IPS-NIHi7 (cell line): ENCODE results near the gene DPF3.
A peak's percentile ranks its signal among the peaks of the same experiment; 100 is the strongest.

Experiments used
- DNase-seq: peaks from one replicate; pipeline ENCODE4 v3.0.0; 2012; ENCODE audit warnings: mixed read lengths; ENCODE audit errors: extremely low spot score

The DPF3 gene

GRCh38 chr14:72904840-72905561, 11.1 kb upstream of the DPF3 start:
- peak; percentile 58 for DNase-seq

- no peak for DNase-seq
These were observed 10.3 kb upstream of the DPF3 start for GRCh38 chr14:72904218-72904617.

- no peak for DNase-seq
These were observed 9.8 kb upstream of the DPF3 start for GRCh38 chr14:72903716-72904115.

DNA sequence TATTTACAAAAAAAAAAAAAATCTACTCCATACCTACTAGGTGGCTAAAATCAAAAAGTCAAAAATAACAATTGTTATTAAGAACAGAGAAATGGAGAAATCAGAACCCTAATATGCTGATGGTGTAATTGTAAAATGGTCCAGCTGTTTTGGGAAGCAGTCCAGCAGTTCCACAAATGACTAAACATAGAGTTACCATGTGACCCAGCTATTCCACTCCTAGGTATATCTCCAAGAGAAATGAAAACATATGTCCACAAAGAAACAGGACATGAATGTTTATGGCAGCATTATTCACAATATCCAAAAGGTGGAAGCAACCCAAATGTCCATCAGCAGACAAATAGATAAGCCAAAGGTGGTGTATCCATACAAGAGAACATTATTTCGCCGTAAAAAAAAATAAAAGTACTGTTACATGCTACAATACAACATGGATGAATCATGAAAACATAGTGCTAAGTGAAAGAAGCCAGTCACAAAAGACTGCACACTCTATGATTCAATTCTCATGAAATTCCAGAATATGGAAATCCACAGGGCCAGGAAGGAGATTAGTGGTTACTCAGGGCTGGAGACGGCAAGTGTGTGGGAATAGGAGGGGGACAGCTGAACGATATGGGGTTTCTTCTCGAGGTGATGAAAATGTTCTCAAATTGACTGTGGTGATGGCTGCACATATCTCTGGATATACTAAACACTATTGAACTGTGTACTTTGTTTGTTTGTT, 9.1 kb upstream of the DPF3 start:
- DNase-seq: no peak

- DNase-seq: no peak
These were observed 7.5 kb upstream of the DPF3 start for GRCh38 chr14:72901361-72901760.

DNA sequence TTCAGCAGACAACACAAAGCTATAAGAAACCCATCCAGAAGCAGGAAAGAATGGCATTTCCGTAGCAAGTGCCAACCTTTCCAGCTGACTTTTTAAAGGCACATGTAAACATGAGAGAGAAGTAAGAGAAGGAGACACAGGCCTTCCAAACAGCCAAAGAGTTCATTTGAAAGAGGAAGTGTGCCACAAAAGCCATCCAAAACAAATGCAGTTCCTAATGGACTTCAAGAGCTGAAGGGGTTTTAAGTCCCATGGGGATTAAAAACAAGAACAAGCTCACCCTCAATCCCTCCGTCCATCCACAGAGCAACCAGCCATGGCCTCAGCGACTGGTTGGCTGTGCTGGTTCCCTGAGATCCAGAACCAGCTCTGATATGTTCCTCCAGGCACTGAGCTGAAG, 4.5 kb upstream of the DPF3 start:
- no peak for DNase-seq

GRCh38 chr14:72894623-72895378, 900 bp upstream of the DPF3 start:
- peak; percentile 46 for DNase-seq

- DNase-seq: no peak
These were observed 372 bp upstream of the DPF3 start for GRCh38 chr14:72894323-72894622.

GRCh38 chr14:72892879-72893635, 844 bp downstream of the DPF3 start:
- DNase-seq: no peak

DNA sequence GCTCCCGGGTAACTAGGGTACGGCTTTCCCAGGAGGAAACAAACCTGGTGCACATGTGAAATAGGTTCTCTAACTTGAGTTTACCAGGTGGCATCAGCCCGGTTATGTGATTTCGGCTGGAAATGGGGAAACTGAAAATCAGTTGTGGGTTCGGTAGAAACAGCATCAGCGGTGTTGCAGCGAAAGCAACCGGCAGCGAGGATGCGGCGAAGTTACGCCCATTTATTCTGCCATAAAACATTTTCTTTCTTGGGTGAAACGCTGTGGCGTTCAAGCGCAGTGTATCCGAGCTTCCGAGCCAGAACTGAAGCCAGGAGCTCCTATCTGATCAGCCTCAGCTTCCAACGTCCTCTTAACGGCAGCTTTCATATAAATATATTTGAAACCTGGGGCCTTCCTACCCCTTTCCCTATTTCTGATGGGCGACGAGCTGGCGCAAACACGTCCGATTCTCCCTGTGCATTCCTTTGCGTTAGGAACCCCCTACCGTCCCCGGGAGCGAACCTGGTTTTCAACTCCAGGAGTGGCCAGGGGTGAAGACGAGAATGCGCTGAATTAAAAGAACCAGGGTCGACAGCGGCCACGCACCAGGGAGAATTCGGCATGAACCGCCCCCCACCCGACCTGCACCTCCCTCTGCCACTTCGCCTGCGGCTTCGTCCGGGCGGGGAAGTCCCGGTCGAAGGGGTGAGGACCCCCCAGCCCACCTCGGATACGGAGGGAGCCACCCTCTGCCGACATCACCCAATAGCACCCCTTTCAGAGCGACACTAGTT, 1.6 kb downstream of the DPF3 start:
- no peak for DNase-seq

DNA sequence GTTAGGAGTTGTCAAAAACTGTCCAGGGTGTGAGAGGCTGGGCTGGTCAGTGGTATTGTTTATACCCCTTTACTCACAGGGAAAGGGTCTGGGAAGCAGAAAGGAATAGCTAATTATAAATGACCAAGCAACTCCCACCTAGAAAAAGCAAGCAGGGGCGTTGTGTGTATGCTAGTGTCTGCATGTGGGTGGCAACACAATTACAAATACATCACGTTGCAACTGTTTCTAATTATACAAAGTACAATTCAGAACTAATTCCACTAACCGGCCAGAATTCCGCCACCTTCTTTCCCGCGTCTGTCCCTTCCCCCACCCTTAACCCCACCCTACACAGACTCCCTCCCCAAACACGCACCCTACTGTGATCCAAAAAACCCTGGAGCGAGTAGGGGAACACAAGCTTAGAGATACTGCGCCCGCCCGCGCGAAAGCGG, 2.2 kb downstream of the DPF3 start:
- no peak for DNase-seq

DNA sequence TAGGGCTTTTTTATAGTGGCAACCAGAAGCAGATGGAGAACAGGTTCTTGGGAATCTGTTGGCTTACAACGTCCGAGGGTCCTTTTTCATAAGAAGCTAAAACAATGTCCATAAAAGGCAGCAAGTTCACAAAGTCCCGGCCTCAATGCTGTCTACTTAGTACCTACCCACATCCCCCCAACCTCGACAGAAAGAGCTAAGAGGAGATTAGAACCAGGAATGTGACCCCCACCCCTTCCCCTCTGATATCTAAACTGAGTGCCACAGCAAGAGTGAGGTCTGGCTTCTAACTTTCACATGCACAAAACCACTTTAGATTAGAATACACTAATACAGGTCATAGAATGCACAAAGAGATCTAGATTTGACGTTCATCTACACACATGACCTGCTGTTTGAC, 4.5 kb downstream of the DPF3 start:
- DNase-seq: no peak

DNA sequence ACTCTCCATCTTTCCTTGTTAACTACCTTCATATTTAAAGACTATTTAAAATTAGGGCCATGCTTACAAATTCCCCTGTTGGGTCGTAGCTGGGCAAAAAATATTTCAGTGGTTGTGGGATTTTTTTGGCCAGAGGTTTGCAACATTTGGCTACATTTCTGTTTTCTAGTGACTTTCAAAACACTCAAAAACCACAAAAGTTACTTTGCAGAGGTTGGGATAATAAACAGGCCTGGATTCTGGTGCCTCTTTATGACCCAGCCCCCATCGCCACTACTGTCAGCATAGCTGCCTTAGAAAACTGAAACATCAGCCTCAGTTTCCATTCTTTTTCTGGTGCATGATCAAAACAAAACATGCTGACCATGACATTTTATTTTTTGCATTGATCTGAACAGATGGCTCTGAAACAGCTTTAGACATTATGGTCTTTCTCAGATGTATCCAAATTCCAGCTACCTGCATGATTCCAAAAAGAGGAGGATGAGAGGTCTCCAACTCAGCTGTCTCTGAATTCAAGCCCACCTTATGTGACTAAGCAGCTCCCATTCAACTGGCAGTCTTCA, 5.2 kb downstream of the DPF3 start:
- DNase-seq: no peak

- no peak for DNase-seq
These were observed 5.7 kb downstream of the DPF3 start for GRCh38 chr14:72888192-72888591.

- no peak for DNase-seq
These were observed 6.4 kb downstream of the DPF3 start for GRCh38 chr14:72887514-72887913.

GRCh38 chr14:72884386-72884785, 9.5 kb downstream of the DPF3 start:
- DNase-seq: no peak

GRCh38 chr14:72883961-72884360, 9.9 kb downstream of the DPF3 start:
- DNase-seq: no peak

GRCh38 chr14:72883109-72883508, 10.8 kb downstream of the DPF3 start:
- no peak for DNase-seq

GRCh38 chr14:72882463-72882862, 11.4 kb downstream of the DPF3 start:
- no peak for DNase-seq

DNA sequence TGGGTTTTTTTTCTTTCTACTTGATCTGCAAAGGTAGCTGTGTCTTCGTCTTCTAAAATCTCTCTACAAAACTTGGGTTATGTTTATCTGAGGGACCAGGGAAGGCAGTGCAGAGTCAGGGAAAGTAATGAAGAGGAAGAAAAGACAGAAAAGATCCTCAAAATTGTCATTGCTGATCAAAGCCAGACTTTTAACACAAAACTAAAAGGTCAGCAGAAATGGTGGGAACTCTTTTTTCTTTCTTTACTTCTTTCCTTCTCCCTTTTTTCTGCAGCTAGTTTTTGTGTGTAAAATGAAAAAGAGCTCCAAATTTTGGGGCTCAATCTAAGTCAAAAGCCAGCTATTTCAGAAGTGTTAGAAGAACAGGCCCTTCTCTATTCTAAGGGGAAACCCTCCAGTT, 11.9 kb downstream of the DPF3 start:
- no peak for DNase-seq

DNA sequence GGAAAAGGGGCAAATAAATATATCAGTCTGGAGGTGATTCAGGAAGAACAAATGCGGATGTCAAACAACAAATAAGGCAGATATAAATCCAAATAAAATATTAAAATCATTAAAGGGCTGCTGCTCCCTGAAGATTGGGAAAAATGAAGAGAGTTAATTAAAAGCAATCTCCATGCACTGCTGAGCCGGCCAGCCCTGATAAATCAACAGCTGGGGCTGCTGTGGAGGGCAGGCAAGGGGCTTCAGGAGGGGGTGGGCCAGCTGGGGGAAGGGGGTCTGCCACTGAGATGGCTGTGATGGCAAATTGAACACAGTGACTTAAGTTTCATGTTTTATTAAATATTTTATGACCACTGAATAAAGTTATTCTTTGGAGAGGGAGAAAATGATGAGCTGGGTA, 12.4 kb downstream of the DPF3 start:
- DNase-seq: no peak
